ENCODE results near the gene SARS2.
A peak's percentile ranks its signal among the peaks of the same experiment; 100 is the strongest.
"Not testable (repeated sequence)": the region's sequence is repeated elsewhere in the genome, so short reads cannot be mapped to it uniquely, and the experiment has no call there.

The SARS2 gene

GRCh38 chr19:38974624-38975213 is 44.2 kb upstream of the SARS2 start:
- TF ChIP-seq, protein P1, sequence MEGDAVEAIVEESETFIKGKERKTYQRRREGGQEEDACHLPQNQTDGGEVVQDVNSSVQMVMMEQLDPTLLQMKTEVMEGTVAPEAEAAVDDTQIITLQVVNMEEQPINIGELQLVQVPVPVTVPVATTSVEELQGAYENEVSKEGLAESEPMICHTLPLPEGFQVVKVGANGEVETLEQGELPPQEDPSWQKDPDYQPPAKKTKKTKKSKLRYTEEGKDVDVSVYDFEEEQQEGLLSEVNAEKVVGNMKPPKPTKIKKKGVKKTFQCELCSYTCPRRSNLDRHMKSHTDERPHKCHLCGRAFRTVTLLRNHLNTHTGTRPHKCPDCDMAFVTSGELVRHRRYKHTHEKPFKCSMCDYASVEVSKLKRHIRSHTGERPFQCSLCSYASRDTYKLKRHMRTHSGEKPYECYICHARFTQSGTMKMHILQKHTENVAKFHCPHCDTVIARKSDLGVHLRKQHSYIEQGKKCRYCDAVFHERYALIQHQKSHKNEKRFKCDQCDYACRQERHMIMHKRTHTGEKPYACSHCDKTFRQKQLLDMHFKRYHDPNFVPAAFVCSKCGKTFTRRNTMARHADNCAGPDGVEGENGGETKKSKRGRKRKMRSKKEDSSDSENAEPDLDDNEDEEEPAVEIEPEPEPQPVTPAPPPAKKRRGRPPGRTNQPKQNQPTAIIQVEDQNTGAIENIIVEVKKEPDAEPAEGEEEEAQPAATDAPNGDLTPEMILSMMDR (IDR thresholded peaks at IDR 0.05; ENCODE audit: borderline replicate concordance, insufficient read depth, low read depth, low read length) = no peak
- peak overlapping the region; percentile 55 for H3K4me3 ChIP-seq (ENCODE audit: low read depth, low read length)

GRCh38 chr19:38971672-38972071 is 41.1 kb upstream of the SARS2 start:
- TF ChIP-seq, protein P1 (IDR thresholded peaks at IDR 0.05; ENCODE audit: borderline replicate concordance, insufficient read depth, low read depth, low read length) = no peak
- no peak overlapping the region for H3K4me3 ChIP-seq (ENCODE audit: low read depth, low read length)

- TF ChIP-seq, protein P1 (IDR thresholded peaks at IDR 0.05; ENCODE audit: borderline replicate concordance, insufficient read depth, low read depth, low read length) = no peak
- H3K4me3 ChIP-seq (ENCODE audit: low read depth, low read length) = no peak overlapping the region
Observed at GRCh38 chr19:38970664-38971532, 40.3 kb upstream of the SARS2 start.

GRCh38 chr19:38966149-38966548 is 35.6 kb upstream of the SARS2 start:
- not testable (repeated sequence) for H3K4me3 ChIP-seq (ENCODE audit: low read depth, low read length)

DNA sequence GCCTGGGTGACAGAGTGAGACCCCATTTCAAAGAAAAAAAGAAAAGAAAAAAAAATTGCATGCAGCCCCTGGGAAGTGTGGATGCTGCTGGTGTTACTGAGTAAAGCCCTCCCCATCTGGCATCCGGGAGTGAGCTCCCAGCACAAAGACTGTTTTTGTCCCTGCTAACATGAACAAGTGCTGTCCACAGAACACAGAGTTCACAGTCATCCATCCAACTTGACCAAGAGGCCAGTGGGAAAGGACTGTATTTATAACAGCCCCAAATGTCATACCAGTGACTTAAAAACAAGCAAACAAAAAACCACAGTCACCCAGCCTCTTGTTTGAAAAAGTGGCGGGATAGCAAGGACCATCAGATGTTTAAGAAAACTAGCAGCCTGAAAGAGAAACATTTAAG is 34.2 kb upstream of the SARS2 start:
- TF ChIP-seq, protein P1 (IDR thresholded peaks at IDR 0.05; ENCODE audit: borderline replicate concordance, insufficient read depth, low read depth, low read length) = no peak
- no peak overlapping the region for H3K4me3 ChIP-seq (ENCODE audit: low read depth, low read length)

DNA sequence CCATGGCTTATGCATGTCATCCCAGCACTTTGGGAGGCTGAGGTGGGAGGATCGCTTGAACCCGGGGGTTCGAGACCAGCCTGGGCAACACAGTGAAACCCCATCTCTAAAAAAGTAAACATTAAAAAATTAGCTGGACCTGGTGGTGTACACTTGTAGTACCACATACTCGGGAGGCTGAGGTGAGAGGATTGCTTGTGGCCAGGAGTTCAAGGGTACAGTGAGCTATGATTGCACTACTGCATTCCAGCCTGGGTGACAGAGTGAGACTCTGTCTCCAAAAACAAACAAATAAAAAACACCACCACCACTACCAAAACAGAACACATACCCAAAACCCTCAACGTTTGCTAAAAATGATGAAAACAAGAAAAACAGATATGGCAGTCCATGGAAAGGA is 29.1 kb upstream of the SARS2 start:
- TF ChIP-seq, protein P1 (IDR thresholded peaks at IDR 0.05; ENCODE audit: borderline replicate concordance, insufficient read depth, low read depth, low read length) = no peak
- H3K4me3 ChIP-seq (ENCODE audit: low read depth, low read length) = no peak overlapping the region

- TF ChIP-seq, protein P1 (IDR thresholded peaks at IDR 0.05; ENCODE audit: borderline replicate concordance, insufficient read depth, low read depth, low read length) = no peak
- H3K4me3 ChIP-seq (ENCODE audit: low read depth, low read length) = no peak overlapping the region
Observed at GRCh38 chr19:38958301-38958700, 27.7 kb upstream of the SARS2 start.
